Measurements from ENCODE around the gene BTG4.

- TF ChIP-seq SIX5 (IDR thresholded peaks at IDR 0.05; ENCODE audit: low read depth, low read length) = no peak
- no peak; a peak in 1 of 3 replicates for TF ChIP-seq POLR2A (IDR thresholded peaks at IDR 0.05; ENCODE audit: control extremely low read depth in 1 of 2, low read depth in 2 of 2, low read length in 2 of 2)
- no peak for TF ChIP-seq RXRA (IDR thresholded peaks at IDR 0.05; ENCODE audit: insufficient read depth, low read depth, low read length)
- no peak for TF ChIP-seq CBX5 (IDR thresholded peaks at IDR 0.05; ENCODE audit: low read depth, low read length)
- TF ChIP-seq, protein P1, sequence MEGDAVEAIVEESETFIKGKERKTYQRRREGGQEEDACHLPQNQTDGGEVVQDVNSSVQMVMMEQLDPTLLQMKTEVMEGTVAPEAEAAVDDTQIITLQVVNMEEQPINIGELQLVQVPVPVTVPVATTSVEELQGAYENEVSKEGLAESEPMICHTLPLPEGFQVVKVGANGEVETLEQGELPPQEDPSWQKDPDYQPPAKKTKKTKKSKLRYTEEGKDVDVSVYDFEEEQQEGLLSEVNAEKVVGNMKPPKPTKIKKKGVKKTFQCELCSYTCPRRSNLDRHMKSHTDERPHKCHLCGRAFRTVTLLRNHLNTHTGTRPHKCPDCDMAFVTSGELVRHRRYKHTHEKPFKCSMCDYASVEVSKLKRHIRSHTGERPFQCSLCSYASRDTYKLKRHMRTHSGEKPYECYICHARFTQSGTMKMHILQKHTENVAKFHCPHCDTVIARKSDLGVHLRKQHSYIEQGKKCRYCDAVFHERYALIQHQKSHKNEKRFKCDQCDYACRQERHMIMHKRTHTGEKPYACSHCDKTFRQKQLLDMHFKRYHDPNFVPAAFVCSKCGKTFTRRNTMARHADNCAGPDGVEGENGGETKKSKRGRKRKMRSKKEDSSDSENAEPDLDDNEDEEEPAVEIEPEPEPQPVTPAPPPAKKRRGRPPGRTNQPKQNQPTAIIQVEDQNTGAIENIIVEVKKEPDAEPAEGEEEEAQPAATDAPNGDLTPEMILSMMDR (IDR thresholded peaks at IDR 0.05; ENCODE audit: control extremely low read depth in 1 of 3, insufficient read depth in 1 of 3, low read depth in 1 of 3, low read length in 3 of 3) = no peak; a peak in 1 of 4 replicates
- TF ChIP-seq MAFK (IDR thresholded peaks at IDR 0.05; ENCODE audit: low read depth, low read length) = no peak
- TF ChIP-seq CHD2 (IDR thresholded peaks at IDR 0.05; ENCODE audit: low read length) = no peak
These were observed at the start of gene BTG4 for GRCh38 chr11:111512296-111513239.

All from H1 (cell line).